ENCODE results near the gene URM1.

The URM1 gene

GRCh38 chr9:128405780-128406171, 34.6 kb downstream of the URM1 start:
- DNase-seq (ENCODE audit: low read depth), result no peak

GRCh38 chr9:128406848-128407391, 35.7 kb downstream of the URM1 start:
- H3K4me3 ChIP-seq (ENCODE audit: control insufficient read depth, low read depth, low read length), result no peak overlapping the region
- peak; percentile 38 for DNase-seq (ENCODE audit: low read depth)
- TF ChIP-seq CTCF (conservative IDR thresholded peaks at IDR 0.05; ENCODE audit: control insufficient read depth, insufficient read depth, low read depth, low read length), result no peak

More at GRCh38 chr9:128405780-128406171, 34.6 kb downstream of the URM1 start:
- no peak for TF ChIP-seq CTCF (conservative IDR thresholded peaks at IDR 0.05; ENCODE audit: control insufficient read depth, insufficient read depth, low read depth, low read length)
- no peak overlapping the region for H3K4me3 ChIP-seq (ENCODE audit: control insufficient read depth, low read depth, low read length)

GRCh38 chr9:128408963-128409431, 37.8 kb downstream of the URM1 start:
- no peak for DNase-seq (ENCODE audit: low read depth)
- H3K4me3 ChIP-seq (ENCODE audit: control insufficient read depth, low read depth, low read length), result no peak overlapping the region
- TF ChIP-seq CTCF (conservative IDR thresholded peaks at IDR 0.05; ENCODE audit: control insufficient read depth, insufficient read depth, low read depth, low read length), result no peak

- H3K4me3 ChIP-seq (ENCODE audit: control insufficient read depth, low read depth, low read length), result no peak overlapping the region
- TF ChIP-seq CTCF (conservative IDR thresholded peaks at IDR 0.05; ENCODE audit: control insufficient read depth, insufficient read depth, low read depth, low read length), result no peak
- DNase-seq (ENCODE audit: low read depth), result no peak
Measured at GRCh38 chr9:128409450-128409849, 38.3 kb downstream of the URM1 start.

DNA sequence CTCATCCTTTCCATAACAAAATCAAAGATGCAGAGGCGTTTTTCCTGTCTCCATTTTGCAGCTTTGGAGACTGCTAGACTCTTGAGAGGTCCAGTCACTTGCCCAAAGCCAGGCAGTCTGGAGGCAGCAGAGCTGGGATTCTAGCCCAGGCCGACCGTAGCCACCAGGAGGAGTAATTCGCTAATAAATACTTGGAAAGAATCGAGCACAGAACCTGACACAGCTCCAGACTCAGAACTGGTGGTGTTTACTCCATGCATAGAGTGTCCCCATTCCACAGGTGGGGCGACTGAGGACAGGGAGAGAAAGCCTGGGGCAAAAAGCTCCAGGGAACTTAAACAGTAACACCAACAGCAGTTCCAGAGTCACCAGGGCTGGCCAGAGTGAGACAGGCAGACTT, 38.8 kb downstream of the URM1 start:
- H3K4me3 ChIP-seq (ENCODE audit: control insufficient read depth, low read depth, low read length), result no peak overlapping the region
- peak; percentile 51 for DNase-seq (ENCODE audit: low read depth)
- peak; percentile 49 for TF ChIP-seq CTCF (conservative IDR thresholded peaks at IDR 0.05; ENCODE audit: control insufficient read depth, insufficient read depth, low read depth, low read length)

- no peak overlapping the region for H3K4me3 ChIP-seq (ENCODE audit: control insufficient read depth, low read depth, low read length)
- DNase-seq (ENCODE audit: low read depth), result no peak
- no peak for TF ChIP-seq CTCF (conservative IDR thresholded peaks at IDR 0.05; ENCODE audit: control insufficient read depth, insufficient read depth, low read depth, low read length)
Measured at GRCh38 chr9:128411364-128412119, 40.4 kb downstream of the URM1 start.
